Ishikawa (cell line): ENCODE measurements around the gene CNN3.

Experiments
- CEBPB ChIP-seq: IDR thresholded peaks from 2 replicates; pipeline ENCODE4 v1.6.1; 2012
- CREB1 ChIP-seq: IDR thresholded peaks from 2 replicates; pipeline ENCODE4 v1.6.1; 2012; ENCODE audit warnings: low read depth
- EGR1 ChIP-seq: IDR thresholded peaks from 2 replicates; pipeline ENCODE4 v1.6.1; 2012
- EP300 ChIP-seq: IDR thresholded peaks from 2 replicates; pipeline ENCODE4 v1.6.1; 2012; ENCODE audit warnings: borderline replicate concordance
- FOXM1 ChIP-seq: IDR thresholded peaks from 2 replicates; pipeline ENCODE4 v1.6.1; 2012; ENCODE audit warnings: low read depth, borderline replicate concordance
- MAX ChIP-seq: IDR thresholded peaks from 2 replicates; pipeline ENCODE4 v1.6.1; 2012
- NFIC ChIP-seq: IDR thresholded peaks from 2 replicates; pipeline ENCODE4 v1.6.1; 2012
- RAD21 ChIP-seq: IDR thresholded peaks from 2 replicates; pipeline ENCODE4 v1.6.1; 2012; ENCODE audit warnings: low read depth
- TAF1 ChIP-seq: IDR thresholded peaks from 2 replicates; pipeline ENCODE4 v1.6.1; 2012; ENCODE audit warnings: low read depth, mild to moderate bottlenecking
- TCF12 ChIP-seq: IDR thresholded peaks from 2 replicates; pipeline ENCODE4 v1.6.1; 2012; ENCODE audit warnings: low read depth
- TEAD4 ChIP-seq: IDR thresholded peaks from 2 replicates; pipeline ENCODE4 v1.6.1; 2012
- YY1 ChIP-seq: IDR thresholded peaks from 2 replicates; pipeline ENCODE4 v1.6.1; 2012; ENCODE audit warnings: low read depth
- ZBTB7A ChIP-seq: IDR thresholded peaks from 2 replicates; pipeline ENCODE4 v1.6.1; 2012; ENCODE audit warnings: low read depth
- TF ChIP-seq, protein P1 (sequence below): IDR thresholded peaks from 2 replicates; pipeline ENCODE4 v1.6.1; 2012
- TF ChIP-seq, protein P2 (sequence below): IDR thresholded peaks from 2 replicates; pipeline ENCODE4 v1.6.1; 2012; ENCODE audit warnings: low read depth, mild to moderate bottlenecking

CNN3 gene

DNA sequence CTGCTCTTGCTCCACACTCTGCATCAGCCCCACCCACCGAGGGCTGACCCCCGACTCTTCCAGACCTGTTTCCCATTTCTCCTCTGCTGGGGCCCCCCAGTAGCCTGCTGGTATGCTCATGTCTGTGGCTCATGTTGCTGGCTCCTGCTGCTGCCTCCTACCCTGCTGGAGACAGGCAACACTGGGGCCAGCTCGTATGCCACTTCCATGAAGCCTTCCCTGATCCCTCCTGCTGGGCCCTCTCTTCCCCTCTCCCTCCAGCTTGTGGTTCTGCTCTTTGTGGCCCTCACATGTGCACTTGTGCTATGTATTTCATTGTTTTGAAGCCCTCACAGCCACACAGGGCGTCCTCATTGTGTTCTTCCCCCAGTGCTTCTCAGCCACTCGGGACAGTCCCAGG lies 40.5 kb downstream of the CNN3 start:
- TF ChIP-seq, protein P1, sequence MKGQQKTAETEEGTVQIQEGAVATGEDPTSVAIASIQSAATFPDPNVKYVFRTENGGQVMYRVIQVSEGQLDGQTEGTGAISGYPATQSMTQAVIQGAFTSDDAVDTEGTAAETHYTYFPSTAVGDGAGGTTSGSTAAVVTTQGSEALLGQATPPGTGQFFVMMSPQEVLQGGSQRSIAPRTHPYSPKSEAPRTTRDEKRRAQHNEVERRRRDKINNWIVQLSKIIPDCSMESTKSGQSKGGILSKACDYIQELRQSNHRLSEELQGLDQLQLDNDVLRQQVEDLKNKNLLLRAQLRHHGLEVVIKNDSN: no peak
- TF ChIP-seq CEBPB (no peak), TAF1 (no peak), EGR1 (no peak), YY1 (no peak), RAD21 (no peak), TEAD4 (no peak), MAX (no peak), TCF12 (no peak), ZBTB7A (no peak), CREB1 (no peak), NFIC (no peak)
- TF ChIP-seq, protein P2, sequence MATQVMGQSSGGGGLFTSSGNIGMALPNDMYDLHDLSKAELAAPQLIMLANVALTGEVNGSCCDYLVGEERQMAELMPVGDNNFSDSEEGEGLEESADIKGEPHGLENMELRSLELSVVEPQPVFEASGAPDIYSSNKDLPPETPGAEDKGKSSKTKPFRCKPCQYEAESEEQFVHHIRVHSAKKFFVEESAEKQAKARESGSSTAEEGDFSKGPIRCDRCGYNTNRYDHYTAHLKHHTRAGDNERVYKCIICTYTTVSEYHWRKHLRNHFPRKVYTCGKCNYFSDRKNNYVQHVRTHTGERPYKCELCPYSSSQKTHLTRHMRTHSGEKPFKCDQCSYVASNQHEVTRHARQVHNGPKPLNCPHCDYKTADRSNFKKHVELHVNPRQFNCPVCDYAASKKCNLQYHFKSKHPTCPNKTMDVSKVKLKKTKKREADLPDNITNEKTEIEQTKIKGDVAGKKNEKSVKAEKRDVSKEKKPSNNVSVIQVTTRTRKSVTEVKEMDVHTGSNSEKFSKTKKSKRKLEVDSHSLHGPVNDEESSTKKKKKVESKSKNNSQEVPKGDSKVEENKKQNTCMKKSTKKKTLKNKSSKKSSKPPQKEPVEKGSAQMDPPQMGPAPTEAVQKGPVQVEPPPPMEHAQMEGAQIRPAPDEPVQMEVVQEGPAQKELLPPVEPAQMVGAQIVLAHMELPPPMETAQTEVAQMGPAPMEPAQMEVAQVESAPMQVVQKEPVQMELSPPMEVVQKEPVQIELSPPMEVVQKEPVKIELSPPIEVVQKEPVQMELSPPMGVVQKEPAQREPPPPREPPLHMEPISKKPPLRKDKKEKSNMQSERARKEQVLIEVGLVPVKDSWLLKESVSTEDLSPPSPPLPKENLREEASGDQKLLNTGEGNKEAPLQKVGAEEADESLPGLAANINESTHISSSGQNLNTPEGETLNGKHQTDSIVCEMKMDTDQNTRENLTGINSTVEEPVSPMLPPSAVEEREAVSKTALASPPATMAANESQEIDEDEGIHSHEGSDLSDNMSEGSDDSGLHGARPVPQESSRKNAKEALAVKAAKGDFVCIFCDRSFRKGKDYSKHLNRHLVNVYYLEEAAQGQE: no peak

DNA sequence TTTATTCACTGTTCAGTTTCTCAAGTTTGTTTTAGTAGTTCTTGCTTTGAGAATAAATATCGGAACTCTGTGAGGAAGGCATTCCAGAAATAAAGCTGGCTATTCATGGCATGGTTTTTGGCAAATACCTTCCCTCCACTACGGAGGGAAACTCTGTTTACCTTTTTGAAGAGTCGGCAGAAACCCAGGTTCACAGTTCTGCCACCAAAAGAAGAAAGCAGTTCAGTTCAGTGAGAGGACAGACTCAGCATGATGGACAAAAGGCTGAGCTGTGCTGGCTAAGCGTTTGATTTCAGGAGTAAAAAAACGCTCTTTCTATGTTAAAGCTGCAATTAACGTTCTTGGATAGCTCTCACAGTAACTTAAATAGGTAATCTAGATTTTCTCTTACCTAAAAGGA lies 42.4 kb downstream of the CNN3 start:
- no peak for TF ChIP-seq ZBTB7A
- TF ChIP-seq EP300: no peak
- TF ChIP-seq TEAD4: no peak
- no peak for TF ChIP-seq YY1
- no peak for TF ChIP-seq MAX
- no peak for TF ChIP-seq RAD21
- no peak for TF ChIP-seq CREB1
- TF ChIP-seq, protein P1: no peak
- TF ChIP-seq TCF12: no peak
- TF ChIP-seq EGR1: no peak
- TF ChIP-seq TAF1: no peak
- no peak for TF ChIP-seq NFIC
- TF ChIP-seq, protein P2: no peak
- no peak for TF ChIP-seq FOXM1
- no peak for TF ChIP-seq CEBPB

DNA sequence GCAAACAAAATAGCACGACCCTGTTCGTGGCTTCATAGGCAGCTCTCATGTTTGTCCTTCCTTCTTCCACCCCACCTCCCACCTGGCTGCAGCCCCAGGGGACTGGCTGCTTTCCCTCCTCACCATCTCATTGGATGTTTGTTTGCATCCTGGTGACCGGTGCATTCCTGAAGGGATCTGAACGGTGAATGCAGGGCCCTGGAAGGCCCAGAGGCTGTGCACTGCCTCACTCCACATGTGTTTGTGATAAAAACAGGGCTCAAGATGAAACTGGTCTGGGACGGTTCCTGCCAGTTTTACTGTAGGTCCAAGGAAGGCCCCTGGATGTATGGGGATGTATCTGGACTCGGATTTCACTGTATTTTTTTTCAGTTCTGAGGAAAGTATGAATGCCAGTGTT lies 42.8 kb downstream of the CNN3 start:
- TF ChIP-seq TEAD4 (no peak), EGR1 (no peak)

DNA sequence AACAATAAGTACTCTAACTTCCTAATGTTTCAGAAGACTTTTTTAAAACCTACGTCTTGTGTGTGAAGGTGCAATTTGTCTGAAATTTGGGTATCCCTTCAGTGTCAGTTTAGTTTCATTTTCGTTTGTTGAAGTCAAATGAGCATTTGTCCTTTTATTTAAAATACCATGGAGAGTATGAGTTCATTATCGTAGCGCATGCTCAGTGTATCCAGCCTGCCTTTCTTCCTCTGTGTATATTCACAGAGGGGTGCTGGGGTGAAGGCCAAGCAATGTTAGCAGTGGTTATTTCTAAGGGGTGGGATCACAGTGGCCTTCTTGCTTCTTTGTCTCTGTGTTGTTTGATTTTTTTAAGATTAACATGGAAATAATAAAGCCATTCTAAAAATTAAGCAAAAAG lies 43.2 kb downstream of the CNN3 start:
- no peak for TF ChIP-seq CEBPB
- TF ChIP-seq, protein P2: no peak
- TF ChIP-seq FOXM1: no peak
- no peak for TF ChIP-seq EGR1
- TF ChIP-seq, protein P1: no peak
- TF ChIP-seq MAX: no peak
- TF ChIP-seq RAD21: no peak
- TF ChIP-seq TEAD4: no peak
- TF ChIP-seq CREB1: no peak
- TF ChIP-seq ZBTB7A: no peak
- TF ChIP-seq NFIC: no peak
- TF ChIP-seq TCF12: no peak
- TF ChIP-seq EP300: no peak
- no peak for TF ChIP-seq YY1
